Keratinocyte (primary cell): ENCODE results near the gene SLC4A1AP. TPM values are rescaled to one million over a fixed set of nuclear protein-coding genes. Genes with fewer than 3 reads are reported as not detected.

Experiments
- DNase-seq: peaks from one replicate; pipeline ENCODE4 v3.0.0-alpha.2; 2011; ENCODE audit warnings: low read depth, missing footprints, low spot score
- FAIRE-seq: peaks from 2 replicates; lab custom pipeline; 2011; peaks lifted over from hg19 to GRCh38; lab: Jason Lieb, UNC
- H2AFZ ChIP-seq: 2 replicates; pipeline ENCODE4 v1.6.0; 2012; ENCODE audit warnings: low read length, control low read depth, inconsistent platforms; ENCODE audit not compliant: control insufficient read depth
- H3K27ac ChIP-seq: 2 replicates; pipeline ENCODE4 v1.5.1; 2011; ENCODE audit warnings: low read length; ENCODE audit not compliant: control insufficient read depth, insufficient read depth
- H3K27me3 ChIP-seq: 3 replicates; pipeline ENCODE4 v1.6.0; 2011; ENCODE audit warnings: low read length; ENCODE audit not compliant: control insufficient read depth, insufficient read depth; ENCODE audit errors: extremely low read depth
- H3K36me3 ChIP-seq, 2 experiments: 2 replicates in 1 of 2; 3 replicates in 1 of 2; pipeline ENCODE4 v1.5.1; 2011; ENCODE audit warnings: low read length in 2 of 2, mild to moderate bottlenecking in 1 of 2; ENCODE audit not compliant: control insufficient read depth in 2 of 2, insufficient read depth in 2 of 2; ENCODE audit errors: extremely low read depth in 1 of 2
- H3K4me1 ChIP-seq: 3 replicates; pipeline ENCODE4 v1.5.1; 2011; ENCODE audit warnings: low read length; ENCODE audit not compliant: control insufficient read depth, insufficient read depth; ENCODE audit errors: extremely low read depth
- H3K4me2 ChIP-seq: 3 replicates; pipeline ENCODE4 v1.6.0; 2011; ENCODE audit warnings: low read depth, low read length; ENCODE audit not compliant: control insufficient read depth, insufficient read depth; ENCODE audit errors: extremely low read depth
- H3K4me3 ChIP-seq, 3 experiments: fragments of 200-600 bp in 1 of 3; sonication (generic) in 1 of 3; 2 replicates in 2 of 3; 3 replicates in 1 of 3; pipeline ENCODE4 v1.5.1; 2011 to 2016; ENCODE audit warnings: low read length in 3 of 3, mild to moderate bottlenecking in 3 of 3, control low read depth in 2 of 3, inconsistent platforms in 1 of 3, low read depth in 1 of 3, mixed read lengths in 1 of 3, mixed run types in 1 of 3, moderate library complexity in 1 of 3; ENCODE audit not compliant: control insufficient read depth in 2 of 3, insufficient read depth in 2 of 3; ENCODE audit errors: extremely low read depth in 1 of 3
- H3K79me2 ChIP-seq: 2 replicates; pipeline ENCODE4 v1.6.0; 2012; ENCODE audit warnings: low read length; ENCODE audit not compliant: control insufficient read depth, insufficient read depth
- H3K9ac ChIP-seq: 3 replicates; pipeline ENCODE4 v1.6.0; 2011; ENCODE audit warnings: low read length; ENCODE audit not compliant: control insufficient read depth, insufficient read depth; ENCODE audit errors: extremely low read depth
- H3K9me1 ChIP-seq: 3 replicates; pipeline ENCODE4 v1.6.0; 2011; ENCODE audit warnings: low read length; ENCODE audit not compliant: control insufficient read depth, insufficient read depth; ENCODE audit errors: extremely low read depth
- H3K9me3 ChIP-seq: 2 replicates; pipeline ENCODE4 v1.5.1; 2012; ENCODE audit warnings: low read depth, low read length; ENCODE audit not compliant: control insufficient read depth
- H4K20me1 ChIP-seq: 3 replicates; pipeline ENCODE4 v1.6.0; 2011; ENCODE audit warnings: low read length; ENCODE audit not compliant: control insufficient read depth, insufficient read depth; ENCODE audit errors: extremely low read depth
- CTCF ChIP-seq, 3 experiments: IDR thresholded peaks in 1 of 3; conservative IDR thresholded peaks in 1 of 3; optimal IDR thresholded peaks in 1 of 3; 2 replicates in 2 of 3; 3 replicates in 1 of 3; pipeline versions ENCODE3 to v1.5.1; 2011; ENCODE audit warnings: low read length in 3 of 3, mild to moderate bottlenecking in 3 of 3, moderate library complexity in 2 of 3, control low read depth in 1 of 3, inconsistent platforms in 1 of 3; ENCODE audit not compliant: insufficient read depth in 2 of 3; ENCODE audit errors: extremely low read depth in 1 of 3
- EZH2 ChIP-seq: IDR thresholded peaks from one replicate; pipeline ENCODE4 v1.6.1; 2012; ENCODE audit warnings: inconsistent platforms, mild to moderate bottlenecking, low read length, moderate library complexity
- dilution Hi-C: fragments of 300-500 bp; cut with MboI; formaldehyde crosslinking; loops from one replicate; pipeline ENCODE4 v1.7.0; 2020; ENCODE audit warnings: low sequenced_read_pairs; ENCODE audit not compliant: extremely low pct_ligation_motif_present
- polyA plus RNA-seq, 5 experiments: library from polyadenylated mRNA; depleted of rRNA in 3 of 5; stranded (reverse) in 3 of 5; stranded (forward) in 1 of 5; unstranded in 1 of 5; fragments of >200 nt; gene quantifications; 1 replicate in 1 of 5; 2 replicates in 3 of 5; 3 replicates in 1 of 5; pipeline versions ENCODE4 v1.2.1 to v1.2.3, GENCODE V29; 2011 to 2012; ENCODE audit warnings: missing spikeins in 2 of 5, low read depth in 1 of 5, low replicate concordance in 1 of 5

Gene SLC4A1AP
- polyA plus RNA-seq, 1 donor (not counting 4 experiments of a cell fraction or from before 2014, with no cell fraction given), result 17.0 TPM

- dilution Hi-C loops, result no loop called here
- H3K36me3 ChIP-seq, result peaks cover 8 to 22% of the 10 kb centered on the region in 2 experiments
- TF ChIP-seq CTCF (optimal IDR thresholded peaks at IDR 0.05 in 1 of 3, IDR thresholded peaks at IDR 0.05 in 1 of 3, conservative IDR thresholded peaks at IDR 0.05 in 1 of 3; ENCODE audit: extremely low read depth in 1 of 3, insufficient read depth in 2 of 3, low read length in 3 of 3) (no peak), EZH2 (no peak)
These were observed 9.2 kb downstream of the SLC4A1AP start for GRCh38 chr2:27672723-27673486.

GRCh38 chr2:27680571-27680970 lies 16.9 kb downstream of the SLC4A1AP start:
- no peak overlapping the region for H2AFZ ChIP-seq
- H3K27ac ChIP-seq, result no peak overlapping the region
- no peaks in the 10 kb centered on the region for H4K20me1 ChIP-seq
- H3K9me3 ChIP-seq, result no peaks in the 10 kb centered on the region
- H3K79me2 ChIP-seq, result no peaks in the 10 kb centered on the region
- no peak overlapping the region for H3K4me2 ChIP-seq
- peaks cover 32% of the 10 kb centered on the region for H3K4me1 ChIP-seq
- no peak overlapping the region for H3K4me3 ChIP-seq
- H3K36me3 ChIP-seq, result peaks cover 5 to 22% of the 10 kb centered on the region in 2 experiments
- no peak overlapping the region for H3K9ac ChIP-seq
- no peak for TF ChIP-seq CTCF (optimal IDR thresholded peaks at IDR 0.05 in 1 of 3, IDR thresholded peaks at IDR 0.05 in 1 of 3, conservative IDR thresholded peaks at IDR 0.05 in 1 of 3; ENCODE audit: extremely low read depth in 1 of 3, insufficient read depth in 2 of 3, low read length in 3 of 3)
- TF ChIP-seq EZH2, result no peak
- H3K27me3 ChIP-seq, result no peaks in the 10 kb centered on the region
- H3K9me1 ChIP-seq, result peaks cover 4% of the 10 kb centered on the region
- FAIRE-seq (no peak), DNase-seq (no peak)
- dilution Hi-C loops, result no loop called here

More at GRCh38 chr2:27672723-27673486, 9.2 kb downstream of the SLC4A1AP start:
- Histone ChIP-seq H3K4me1 (no peaks in the 10 kb centered on the region), H2AFZ (no peak overlapping the region), H3K9me1 (no peaks in the 10 kb centered on the region), H3K9me3 (no peaks in the 10 kb centered on the region), H3K79me2 (no peaks in the 10 kb centered on the region), H3K4me2 (no peak overlapping the region), H3K4me3 (no peak overlapping the region), H4K20me1 (no peaks in the 10 kb centered on the region), H3K27ac (no peak overlapping the region), H3K27me3 (no peaks in the 10 kb centered on the region), H3K9ac (no peak overlapping the region)
- FAIRE-seq, result no peak
- no peak for DNase-seq
